Measurements from ENCODE around the gene ATF6B.
A peak's percentile ranks its signal among the peaks of the same experiment; 100 is the strongest.

The ATF6B gene

GRCh38 chr6:32095338-32096086 lies 32.5 kb downstream of the ATF6B start:
- TF ChIP-seq USF1 (IDR thresholded peaks at IDR 0.05) (0 out of 2 replicates have a peak, but pooled peaks have one; percentile 29), EGR1 (IDR thresholded peaks at IDR 0.05) (0 out of 2 replicates have a peak, but pooled peaks have one; percentile 23), TCF12 (IDR thresholded peaks at IDR 0.05; ENCODE audit: low read depth) (no peak), MAX (IDR thresholded peaks at IDR 0.05) (0 out of 2 replicates have a peak, but pooled peaks have one; percentile 22), FOXM1 (IDR thresholded peaks at IDR 0.05; ENCODE audit: borderline replicate concordance, low read depth) (no peak)

GRCh38 chr6:32092760-32093497 lies 35.1 kb downstream of the ATF6B start:
- TF ChIP-seq NFIC (IDR thresholded peaks at IDR 0.05) (no peak), EP300 (IDR thresholded peaks at IDR 0.05; ENCODE audit: borderline replicate concordance) (no peak), RAD21 (IDR thresholded peaks at IDR 0.05; ENCODE audit: low read depth) (no peak)

- TF ChIP-seq RAD21 (IDR thresholded peaks at IDR 0.05; ENCODE audit: low read depth) (no peak), NFIC (IDR thresholded peaks at IDR 0.05) (no peak), EP300 (IDR thresholded peaks at IDR 0.05; ENCODE audit: borderline replicate concordance) (no peak), REST (IDR thresholded peaks at IDR 0.05; ENCODE audit: low read depth) (no peak), ZBTB7A (IDR thresholded peaks at IDR 0.05; ENCODE audit: low read depth) (no peak)
Measured at GRCh38 chr6:32089082-32089828, 38.8 kb downstream of the ATF6B start.

GRCh38 chr6:32088487-32089049 lies 39.5 kb downstream of the ATF6B start:
- TF ChIP-seq MAX (IDR thresholded peaks at IDR 0.05) (no peak), NFIC (IDR thresholded peaks at IDR 0.05) (no peak), TEAD4 (IDR thresholded peaks at IDR 0.05) (no peak), REST (IDR thresholded peaks at IDR 0.05; ENCODE audit: low read depth) (no peak), EP300 (IDR thresholded peaks at IDR 0.05; ENCODE audit: borderline replicate concordance) (no peak), RAD21 (IDR thresholded peaks at IDR 0.05; ENCODE audit: low read depth) (no peak), FOXM1 (IDR thresholded peaks at IDR 0.05; ENCODE audit: borderline replicate concordance, low read depth) (no peak), CREB1 (IDR thresholded peaks at IDR 0.05; ENCODE audit: low read depth) (no peak), CEBPB (IDR thresholded peaks at IDR 0.05) (no peak), EGR1 (IDR thresholded peaks at IDR 0.05) (no peak), TAF1 (IDR thresholded peaks at IDR 0.05; ENCODE audit: low read depth) (no peak), ZBTB7A (IDR thresholded peaks at IDR 0.05; ENCODE audit: low read depth) (no peak), TCF12 (IDR thresholded peaks at IDR 0.05; ENCODE audit: low read depth) (no peak), USF1 (IDR thresholded peaks at IDR 0.05) (no peak), YY1 (IDR thresholded peaks at IDR 0.05; ENCODE audit: low read depth) (no peak)
